SK-N-SH (cell line): ENCODE data around the gene PCNT. TPM values are rescaled to one million over a fixed set of nuclear protein-coding genes. Genes with fewer than 3 reads are reported as not detected.

Experiments
- CTCF ChIA-PET: fragments of 300-600, 350-600 bp; formaldehyde crosslinking; extraction: SDS; loops from one replicate; lab custom pipeline; 2021; lab: Yijun Ruan, JAX
- POLR2A ChIA-PET: fragments of 350-600 bp; sonication (Branson Sonifier 250); formaldehyde crosslinking; extraction: SDS; loops from one replicate; lab custom pipeline; 2020; ENCODE audit warnings: antibody characterized with exemption, inconsistent platforms; lab: Yijun Ruan, JAX
- DNase-seq: peaks from one replicate; pipeline ENCODE4 v3.0.0; 2012
- H2AFZ ChIP-seq: fragments of 200-600 bp; sonication (generic); 2 replicates; pipeline ENCODE4 v1.8.1; 2016; ENCODE audit warnings: antibody characterized with exemption, mild to moderate bottlenecking, low read depth
- H3F3A ChIP-seq: fragments of 200-600 bp; sonication (generic); replicated peaks from 2 replicates; pipeline ENCODE3; 2016; ENCODE audit warnings: antibody characterized with exemption, mild to moderate bottlenecking; ENCODE audit not compliant: insufficient read depth
- H3K27ac ChIP-seq, 2 experiments: fragments of 200-500 bp in 1 of 2; fragments of 200-600 bp in 1 of 2; sonication (Bioruptor generic) in 1 of 2; sonication (generic), shearing (Covaris generic) in 1 of 2; 2 replicates each; pipeline versions ENCODE4 v1.5.1 to v1.6.1; 2014 to 2016; ENCODE audit warnings: low read depth in 2 of 2, inconsistent platforms in 1 of 2, low read length in 1 of 2, mild to moderate bottlenecking in 1 of 2, mixed read lengths in 1 of 2
- H3K27me3 ChIP-seq: fragments of 200-600 bp; sonication (generic), shearing (Covaris generic); 2 replicates; pipeline ENCODE4 v1.6.1; 2016; ENCODE audit warnings: mixed run types; ENCODE audit not compliant: insufficient read depth
- H3K36me3 ChIP-seq, 2 experiments: fragments of 200-500 bp in 1 of 2; fragments of 200-600 bp in 1 of 2; sonication (Bioruptor generic) in 1 of 2; sonication (generic) in 1 of 2; replicated peaks in 1 of 2; 2 replicates each; pipeline versions ENCODE3 to v1.5.1; 2014 to 2016; ENCODE audit warnings: low read length in 1 of 2, mild to moderate bottlenecking in 1 of 2; ENCODE audit not compliant: insufficient read depth in 2 of 2, control insufficient read depth in 1 of 2
- H3K4me1 ChIP-seq, 2 experiments: fragments of 200-500 bp in 1 of 2; fragments of 200-600 bp in 1 of 2; sonication (Bioruptor generic) in 1 of 2; sonication (generic), shearing (Covaris generic) in 1 of 2; 2 replicates each; pipeline versions ENCODE4 v1.5.1 to v1.6.1; 2014 to 2016; ENCODE audit warnings: low read depth in 1 of 2, low read length in 1 of 2, mixed run types in 1 of 2; ENCODE audit not compliant: insufficient read depth in 2 of 2, control insufficient read depth in 1 of 2
- H3K4me2 ChIP-seq: fragments of 200-600 bp; sonication (generic), shearing (Covaris generic); 2 replicates; pipeline ENCODE4 v1.6.1; 2017; ENCODE audit warnings: mixed run types
- H3K4me3 ChIP-seq, 2 experiments: fragments of 200-500 bp in 1 of 2; fragments of 200-600 bp in 1 of 2; sonication (Bioruptor generic) in 1 of 2; sonication (generic), shearing (Covaris generic) in 1 of 2; 2 replicates each; pipeline versions ENCODE4 v1.5.1 to v1.8.1; 2014 to 2016; ENCODE audit warnings: low read depth in 2 of 2, inconsistent platforms in 1 of 2, low read length in 1 of 2, mild to moderate bottlenecking in 1 of 2, mixed read lengths in 1 of 2, moderate library complexity in 1 of 2
- H3K79me2 ChIP-seq: fragments of 200-600 bp; sonication (generic); 2 replicates; pipeline ENCODE4 v1.8.1; 2017; ENCODE audit warnings: mild to moderate bottlenecking; ENCODE audit not compliant: insufficient read depth
- H3K9ac ChIP-seq: fragments of 200-600 bp; sonication (generic); 2 replicates; pipeline ENCODE4 v1.6.1; 2017; ENCODE audit warnings: mixed run types
- H3K9me2 ChIP-seq: fragments of 200-600 bp; sonication (generic); 2 replicates; pipeline ENCODE4 v1.6.1; 2017; ENCODE audit warnings: mixed run types
- H3K9me3 ChIP-seq: fragments of 200-600 bp; sonication (generic); 2 replicates; pipeline ENCODE4 v1.6.1; 2017; ENCODE audit warnings: mixed run types, mild to moderate bottlenecking, moderate library complexity
- H4K20me1 ChIP-seq: fragments of 200-600 bp; sonication (generic); 2 replicates; pipeline ENCODE4 v1.6.1; 2017; ENCODE audit warnings: mild to moderate bottlenecking, mixed run types; ENCODE audit not compliant: insufficient read depth
- CTCF ChIP-seq: fragments of 200-600 bp; sonication (generic); IDR thresholded peaks from 2 replicates; pipeline ENCODE4 v1.6.1; 2017; ENCODE audit warnings: antibody characterized with exemption, mild to moderate bottlenecking, moderate library complexity
- EP300 ChIP-seq, 2 experiments: IDR thresholded peaks; 2 replicates each; pipeline versions ENCODE4 v1.4.0 to v1.6.1; 2012; ENCODE audit warnings: borderline replicate concordance in 1 of 2, low read depth in 1 of 2, low read length in 1 of 2
- GABPA ChIP-seq: IDR thresholded peaks from 2 replicates; pipeline ENCODE4 v1.4.0; 2012; ENCODE audit warnings: low read depth, mild to moderate bottlenecking
- NFIC ChIP-seq: IDR thresholded peaks from 2 replicates; pipeline ENCODE4 v1.4.0; 2012; ENCODE audit warnings: borderline replicate concordance
- POLR2AphosphoS5 ChIP-seq: IDR thresholded peaks from 2 replicates; pipeline ENCODE4 v1.6.1; 2012; ENCODE audit warnings: low read depth, low read length
- RAD21 ChIP-seq: IDR thresholded peaks from 2 replicates; pipeline ENCODE4 v1.6.1; 2012; ENCODE audit warnings: mild to moderate bottlenecking, low read length
- RCOR1 ChIP-seq: fragments of 150-350 bp; IDR thresholded peaks from 2 replicates; pipeline ENCODE4 v1.6.1; 2017; ENCODE audit warnings: antibody characterized with exemption, low read length
- RFX5 ChIP-seq: IDR thresholded peaks from 2 replicates; pipeline ENCODE4 v1.6.1; 2012; ENCODE audit warnings: mild to moderate bottlenecking, improper control_type of control experiment, low read length
- WGBS: methylation state at CpG from one replicate; pipeline ENCODE4 v1.1.6; 2017; ENCODE audit warnings: low lambda C conversion rate; 5-methylcytosine and 5-hydroxymethylcytosine counted together
- polyA plus RNA-seq, 3 experiments: library from polyadenylated mRNA; depleted of rRNA; stranded (reverse); fragments of >200 nt; gene quantifications; 2 replicates each; pipeline ENCODE4 v1.2.3, GENCODE V29; 2012
- TF ChIP-seq, protein P1 (sequence below): IDR thresholded peaks from 2 replicates; pipeline ENCODE4 v1.6.1; 2012; ENCODE audit warnings: mild to moderate bottlenecking, low read depth, low read length, moderate library complexity
- TF ChIP-seq, protein P2 (sequence below): fragments of 150-350 bp; IDR thresholded peaks from 2 replicates; pipeline ENCODE4 v1.6.1; 2016; ENCODE audit warnings: mild to moderate bottlenecking, low read depth, low read length

PCNT gene
- polyA plus RNA-seq, 1 of the 3 experiments (the other 2 are of a cell fraction), result 15.7 TPM

- TF ChIP-seq CTCF, result no peak
Observed at GRCh38 chr21:46409641-46410406, 85.9 kb downstream of the PCNT start (continued).

GRCh38 chr21:46410516-46410915 is 86.6 kb downstream of the PCNT start:
- no peak overlapping the region for H3K9ac ChIP-seq
- no peaks in the 10 kb centered on the region for H3K4me1 ChIP-seq
- no peak overlapping the region for H3K27ac ChIP-seq
- ChIA-PET POLR2A (no interaction called here), CTCF (no interaction called here)
- H3K4me2 ChIP-seq, result no peak overlapping the region
- H2AFZ ChIP-seq, result no peak overlapping the region
- H3K9me2 ChIP-seq, result no peaks in the 10 kb centered on the region
- no peaks in the 10 kb centered on the region for H3K79me2 ChIP-seq
- 95% methylated on average over 9 of the region's 9 CpGs for WGBS
- peaks cover 6 to 43% of the 10 kb centered on the region in 2 experiments for H3K36me3 ChIP-seq
- no peak overlapping the region for H3K4me3 ChIP-seq
- H3F3A ChIP-seq, result peaks cover 6% of the 10 kb centered on the region
- H3K9me3 ChIP-seq, result no peaks in the 10 kb centered on the region
- no peaks in the 10 kb centered on the region for H4K20me1 ChIP-seq
- no peaks in the 10 kb centered on the region for H3K27me3 ChIP-seq
- TF ChIP-seq EP300 (IDR thresholded peaks at IDR 0.05; ENCODE audit: borderline replicate concordance in 1 of 2, low read depth in 1 of 2, low read length in 1 of 2) (no peak), GABPA (no peak), RFX5 (no peak), NFIC (no peak), RCOR1 (no peak), RAD21 (no peak), POLR2AphosphoS5 (no peak)
- TF ChIP-seq, protein P1, sequence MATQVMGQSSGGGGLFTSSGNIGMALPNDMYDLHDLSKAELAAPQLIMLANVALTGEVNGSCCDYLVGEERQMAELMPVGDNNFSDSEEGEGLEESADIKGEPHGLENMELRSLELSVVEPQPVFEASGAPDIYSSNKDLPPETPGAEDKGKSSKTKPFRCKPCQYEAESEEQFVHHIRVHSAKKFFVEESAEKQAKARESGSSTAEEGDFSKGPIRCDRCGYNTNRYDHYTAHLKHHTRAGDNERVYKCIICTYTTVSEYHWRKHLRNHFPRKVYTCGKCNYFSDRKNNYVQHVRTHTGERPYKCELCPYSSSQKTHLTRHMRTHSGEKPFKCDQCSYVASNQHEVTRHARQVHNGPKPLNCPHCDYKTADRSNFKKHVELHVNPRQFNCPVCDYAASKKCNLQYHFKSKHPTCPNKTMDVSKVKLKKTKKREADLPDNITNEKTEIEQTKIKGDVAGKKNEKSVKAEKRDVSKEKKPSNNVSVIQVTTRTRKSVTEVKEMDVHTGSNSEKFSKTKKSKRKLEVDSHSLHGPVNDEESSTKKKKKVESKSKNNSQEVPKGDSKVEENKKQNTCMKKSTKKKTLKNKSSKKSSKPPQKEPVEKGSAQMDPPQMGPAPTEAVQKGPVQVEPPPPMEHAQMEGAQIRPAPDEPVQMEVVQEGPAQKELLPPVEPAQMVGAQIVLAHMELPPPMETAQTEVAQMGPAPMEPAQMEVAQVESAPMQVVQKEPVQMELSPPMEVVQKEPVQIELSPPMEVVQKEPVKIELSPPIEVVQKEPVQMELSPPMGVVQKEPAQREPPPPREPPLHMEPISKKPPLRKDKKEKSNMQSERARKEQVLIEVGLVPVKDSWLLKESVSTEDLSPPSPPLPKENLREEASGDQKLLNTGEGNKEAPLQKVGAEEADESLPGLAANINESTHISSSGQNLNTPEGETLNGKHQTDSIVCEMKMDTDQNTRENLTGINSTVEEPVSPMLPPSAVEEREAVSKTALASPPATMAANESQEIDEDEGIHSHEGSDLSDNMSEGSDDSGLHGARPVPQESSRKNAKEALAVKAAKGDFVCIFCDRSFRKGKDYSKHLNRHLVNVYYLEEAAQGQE, result no peak
- TF ChIP-seq, protein P2, sequence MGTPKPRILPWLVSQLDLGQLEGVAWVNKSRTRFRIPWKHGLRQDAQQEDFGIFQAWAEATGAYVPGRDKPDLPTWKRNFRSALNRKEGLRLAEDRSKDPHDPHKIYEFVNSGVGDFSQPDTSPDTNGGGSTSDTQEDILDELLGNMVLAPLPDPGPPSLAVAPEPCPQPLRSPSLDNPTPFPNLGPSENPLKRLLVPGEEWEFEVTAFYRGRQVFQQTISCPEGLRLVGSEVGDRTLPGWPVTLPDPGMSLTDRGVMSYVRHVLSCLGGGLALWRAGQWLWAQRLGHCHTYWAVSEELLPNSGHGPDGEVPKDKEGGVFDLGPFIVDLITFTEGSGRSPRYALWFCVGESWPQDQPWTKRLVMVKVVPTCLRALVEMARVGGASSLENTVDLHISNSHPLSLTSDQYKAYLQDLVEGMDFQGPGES, result no peak
- TF ChIP-seq, all 33 proteins: peak for 0
- no peak for DNase-seq
